Endothelial cell of umbilical vein (primary cell): Measurements from ENCODE around the gene PLEKHA5. TPM values are rescaled to one million over a fixed set of nuclear protein-coding genes. Genes with fewer than 3 reads are reported as not detected.

Source experiments
- BruUV-seq: library from RNA; stranded (reverse); fragments of 400-500 nt; replicated peaks from 2 replicates; lab custom pipeline; 2021; lab: Mats Ljungman, UMichigan
- CTCF ChIA-PET: fragments of 300-600, 350-600 bp; sonication (Branson Sonifier 250); formaldehyde crosslinking; loops from one replicate; lab custom pipeline; 2021; ENCODE audit warnings: antibody characterized with exemption, inconsistent platforms; lab: Charles Lee
- POLR2A ChIA-PET: fragments of 300-600, 350-600 bp; sonication (Branson Sonifier 250); formaldehyde crosslinking; loops from one replicate; lab custom pipeline; 2021; ENCODE audit warnings: antibody characterized with exemption, inconsistent platforms; lab: Charles Lee
- DNase-seq: peaks from one replicate; pipeline ENCODE4 v3.0.0-alpha.2; 2011; ENCODE audit warnings: low read depth, low spot score
- FAIRE-seq: peaks from 2 replicates; lab custom pipeline; 2011; peaks lifted over from hg19 to GRCh38; lab: Jason Lieb, UNC
- H2AFZ ChIP-seq: 2 replicates; pipeline ENCODE4 v1.6.0; 2012; ENCODE audit warnings: low read depth, low read length, control low read depth, inconsistent platforms
- H3K27ac ChIP-seq: 2 replicates; pipeline ENCODE4 v1.5.1; 2011; ENCODE audit warnings: low read depth, mild to moderate bottlenecking, control low read depth, low read length, moderate library complexity; ENCODE audit not compliant: insufficient read depth
- H3K27me3 ChIP-seq, 2 experiments: 2 replicates each; pipeline versions ENCODE4 v1.6.0 to v1.6.1; 2011; ENCODE audit warnings: low read length in 2 of 2, mixed read lengths in 1 of 2; ENCODE audit not compliant: control insufficient read depth in 2 of 2, insufficient read depth in 2 of 2
- H3K36me3 ChIP-seq, 2 experiments: 2 replicates in 1 of 2; 3 replicates in 1 of 2; pipeline ENCODE4 v1.5.1; 2011; ENCODE audit warnings: low read length in 2 of 2, mild to moderate bottlenecking in 1 of 2, moderate library complexity in 1 of 2; ENCODE audit not compliant: control insufficient read depth in 2 of 2, insufficient read depth in 2 of 2; ENCODE audit errors: extremely low read depth in 1 of 2
- H3K4me1 ChIP-seq: 3 replicates; pipeline ENCODE4 v1.5.1; 2011; ENCODE audit warnings: mild to moderate bottlenecking, low read length; ENCODE audit not compliant: control insufficient read depth, insufficient read depth; ENCODE audit errors: extremely low read depth
- H3K4me2 ChIP-seq: 2 replicates; pipeline ENCODE4 v1.6.1; 2011; ENCODE audit warnings: low read length, control low read depth, mixed read lengths; ENCODE audit not compliant: insufficient read depth
- H3K4me3 ChIP-seq, 3 experiments: fragments of 200-600 bp in 1 of 3; sonication (generic), shearing (Covaris generic) in 1 of 3; replicated peaks in 1 of 3; 2 replicates each; pipeline ENCODE4 v1.5.1; 2011 to 2016; ENCODE audit warnings: control low read depth in 3 of 3, low read length in 3 of 3, mild to moderate bottlenecking in 2 of 3, inconsistent platforms in 1 of 3, low read depth in 1 of 3, moderate library complexity in 1 of 3; ENCODE audit not compliant: insufficient read depth in 1 of 3
- H3K79me2 ChIP-seq: 2 replicates; pipeline ENCODE4 v1.6.0; 2012; ENCODE audit warnings: low read length, inconsistent platforms; ENCODE audit not compliant: control insufficient read depth, insufficient read depth
- H3K9ac ChIP-seq: replicated peaks from 2 replicates; pipeline ENCODE3; 2011; ENCODE audit warnings: low read length, control low read depth; ENCODE audit not compliant: insufficient read depth; ENCODE audit errors: extremely low read depth
- H3K9me1 ChIP-seq: replicated peaks from 3 replicates; pipeline ENCODE4 v1.6.0; 2011; ENCODE audit warnings: mild to moderate bottlenecking, low read length; ENCODE audit not compliant: control insufficient read depth, insufficient read depth; ENCODE audit errors: extremely low read depth
- H3K9me3 ChIP-seq: replicated peaks from 2 replicates; pipeline ENCODE4 v1.5.1; 2012; ENCODE audit warnings: low read length, inconsistent platforms; ENCODE audit not compliant: control insufficient read depth, insufficient read depth
- H4K20me1 ChIP-seq: replicated peaks from 2 replicates; pipeline ENCODE3; 2011; ENCODE audit warnings: mild to moderate bottlenecking, low read length; ENCODE audit not compliant: control insufficient read depth, insufficient read depth; ENCODE audit errors: extremely low read depth
- CTCF ChIP-seq, 2 donors: IDR thresholded peaks; 1 replicate in 1 of 2; 2 replicates in 1 of 2; pipeline ENCODE4 v1.5.1; 2011; ENCODE audit warnings: low read length in 2 of 2, mild to moderate bottlenecking in 2 of 2, moderate library complexity in 2 of 2, control low read depth in 1 of 2, inconsistent platforms in 1 of 2, low read depth in 1 of 2; ENCODE audit not compliant: insufficient read depth in 1 of 2; ENCODE audit errors: extremely low read depth in 1 of 2
- EZH2 ChIP-seq: IDR thresholded peaks from 2 replicates; pipeline ENCODE4 v1.6.1; 2012; ENCODE audit warnings: borderline replicate concordance, low read depth, mild to moderate bottlenecking, moderate library complexity, low read length, inconsistent platforms; ENCODE audit not compliant: severe bottlenecking
- FOS ChIP-seq: IDR thresholded peaks from 2 replicates; pipeline ENCODE4 v1.6.1; 2011; ENCODE audit warnings: mild to moderate bottlenecking, low read length, moderate library complexity, borderline replicate concordance; ENCODE audit not compliant: insufficient read depth
- GATA2 ChIP-seq: IDR thresholded peaks from 2 replicates; pipeline ENCODE4 v1.7.0; 2011; ENCODE audit warnings: low read depth, mild to moderate bottlenecking, moderate library complexity, mixed read lengths, low read length; ENCODE audit not compliant: insufficient read length, insufficient read depth
- JUN ChIP-seq: IDR thresholded peaks from 2 replicates; pipeline ENCODE4 v1.6.1; 2011; ENCODE audit warnings: borderline replicate concordance, low read depth; ENCODE audit not compliant: insufficient read length, insufficient read depth
- MAX ChIP-seq: IDR thresholded peaks from 2 replicates; pipeline ENCODE4 v1.6.1; 2011; ENCODE audit not compliant: insufficient read depth, insufficient read length
- MYC ChIP-seq: IDR thresholded peaks from one replicate; pipeline ENCODE4 v1.6.1; 2011; ENCODE audit warnings: mild to moderate bottlenecking, low read depth, low read length
- POLR2A ChIP-seq: IDR thresholded peaks from 2 replicates; pipeline ENCODE4 v1.6.1; 2012; ENCODE audit warnings: low read depth, mild to moderate bottlenecking, control low read depth, low read length
- POLR2AphosphoS5 ChIP-seq: IDR thresholded peaks from 2 replicates; pipeline ENCODE4 v1.6.1; 2012; ENCODE audit warnings: low read depth, mild to moderate bottlenecking, control low read depth, low read length, moderate library complexity; ENCODE audit not compliant: insufficient read depth
- dilution Hi-C: fragments of 300-500 bp; cut with MboI; formaldehyde crosslinking; loops from one replicate; pipeline ENCODE4 v1.15.0; 2019; ENCODE audit warnings: low sequenced_read_pairs; ENCODE audit not compliant: extremely low pct_ligation_motif_present
- intact Hi-C: fragments of 100-400 bp; cut with micrococcal nuclease; formaldehyde crosslinking; loops from one replicate; pipeline ENCODE4 v1.10.0; 2022
- polyA plus RNA-seq, 4 experiments: library from polyadenylated mRNA; depleted of rRNA in 3 of 4; stranded (reverse) in 3 of 4; unstranded in 1 of 4; fragments of >200 nt; gene quantifications; 2 replicates each; pipeline versions ENCODE4 v1.2.1 to v1.2.3, GENCODE V29; 2011 to 2012; ENCODE audit warnings: missing spikeins in 1 of 4
- total RNA-seq: library from RNA; stranded (reverse); gene quantifications from 2 replicates; pipeline ENCODE4 v1.2.3, GENCODE V29; 2021

PLEKHA5 gene
- total and polyA plus RNA-seq, 2 donors (not counting 3 experiments of a cell fraction or from before 2014, with no cell fraction given), result 2.5 to 12.7 TPM

- Histone ChIP-seq H3K36me3 (no peaks in the 10 kb centered on the region), H3K9me1 (no peaks in the 10 kb centered on the region), H3K4me3 (no peak overlapping the region), H4K20me1 (no peaks in the 10 kb centered on the region), H3K9ac (no peak overlapping the region), H3K79me2 (no peaks in the 10 kb centered on the region), H3K4me1 (no peaks in the 10 kb centered on the region), H3K27me3 (no peaks in the 10 kb centered on the region), H3K27ac (no peak overlapping the region), H3K9me3 (no peaks in the 10 kb centered on the region), H2AFZ (no peak overlapping the region), H3K4me2 (no peak overlapping the region)
- ChIA-PET POLR2A (no interaction called here), CTCF (no interaction called here)
- TF ChIP-seq MYC, result no peak
- no peak for TF ChIP-seq EZH2
- no peak for TF ChIP-seq GATA2
- TF ChIP-seq POLR2AphosphoS5, result no peak
- no peak for TF ChIP-seq FOS
- TF ChIP-seq MAX, result no peak
- no peak for TF ChIP-seq JUN
- no peak for TF ChIP-seq POLR2A
- TF ChIP-seq CTCF (IDR thresholded peaks at IDR 0.05; ENCODE audit: extremely low read depth in 1 of 2, insufficient read depth in 1 of 2, low read depth in 1 of 2, low read length in 2 of 2), result no peak
- DNase-seq (no peak), FAIRE-seq (no peak)
- intact Hi-C loops (no loop called here), dilution Hi-C loops (no loop called here)
- BruUV-seq, result no TSS peak
Measured at GRCh38 chr12:19332196-19332595, 202.7 kb downstream of the PLEKHA5 start.
